Medulla oblongata (tissue), 1 donor: ENCODE data around the gene TRIM17.

Source experiments
- DNase-seq: peaks from one replicate; pipeline ENCODE4 v3.0.0-alpha.2; 2015; ENCODE audit errors: extremely low spot score

TRIM17 gene

DNA sequence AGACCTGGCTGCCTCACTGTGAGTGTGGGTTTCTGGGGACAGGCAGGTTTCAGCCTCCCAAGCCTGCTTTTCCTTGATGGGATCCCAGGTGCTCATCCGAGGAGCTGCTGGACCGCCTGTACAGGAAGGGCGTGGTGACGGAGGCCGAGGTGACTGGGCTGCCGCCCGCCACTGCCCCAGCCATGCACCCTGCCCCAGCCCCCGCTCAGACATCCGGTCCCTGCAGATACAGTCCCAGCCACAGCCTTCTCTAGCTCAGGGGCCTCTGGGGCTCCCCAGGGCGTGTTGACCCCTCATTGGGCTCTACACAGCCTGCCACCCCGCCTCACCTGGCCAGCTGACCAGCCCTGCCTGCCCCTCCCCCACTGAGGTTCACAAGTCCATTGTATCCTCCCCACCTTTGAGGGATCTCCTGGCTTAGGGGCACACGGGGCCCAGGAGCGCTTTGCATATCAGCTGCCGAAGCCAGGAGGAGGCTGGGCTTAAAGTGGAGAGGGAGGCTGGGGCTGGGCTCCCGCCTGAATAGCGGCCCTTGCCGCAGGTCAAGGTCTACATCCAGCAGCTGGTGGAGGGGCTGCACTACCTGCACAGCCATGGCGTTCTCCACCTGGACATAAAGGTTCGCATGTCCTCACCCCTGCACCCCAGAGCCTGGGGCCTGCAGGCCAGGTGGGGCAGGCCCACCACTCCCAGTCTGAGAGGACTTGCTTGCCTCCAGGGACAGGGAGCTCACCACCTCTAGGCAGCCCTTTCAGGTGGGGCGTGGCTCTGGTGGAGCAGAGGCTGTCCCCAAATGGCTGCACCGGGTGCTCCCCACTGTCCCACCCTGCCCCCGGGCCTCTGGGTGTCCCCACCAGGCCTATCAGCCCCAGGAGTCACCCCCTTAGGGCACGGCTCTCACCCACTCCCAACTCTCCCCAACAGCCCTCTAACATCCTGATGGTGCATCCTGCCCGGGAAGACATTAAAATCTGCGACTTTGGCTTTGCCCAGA lies 48.6 kb downstream of the TRIM17 start:
- no peak for DNase-seq

DNA sequence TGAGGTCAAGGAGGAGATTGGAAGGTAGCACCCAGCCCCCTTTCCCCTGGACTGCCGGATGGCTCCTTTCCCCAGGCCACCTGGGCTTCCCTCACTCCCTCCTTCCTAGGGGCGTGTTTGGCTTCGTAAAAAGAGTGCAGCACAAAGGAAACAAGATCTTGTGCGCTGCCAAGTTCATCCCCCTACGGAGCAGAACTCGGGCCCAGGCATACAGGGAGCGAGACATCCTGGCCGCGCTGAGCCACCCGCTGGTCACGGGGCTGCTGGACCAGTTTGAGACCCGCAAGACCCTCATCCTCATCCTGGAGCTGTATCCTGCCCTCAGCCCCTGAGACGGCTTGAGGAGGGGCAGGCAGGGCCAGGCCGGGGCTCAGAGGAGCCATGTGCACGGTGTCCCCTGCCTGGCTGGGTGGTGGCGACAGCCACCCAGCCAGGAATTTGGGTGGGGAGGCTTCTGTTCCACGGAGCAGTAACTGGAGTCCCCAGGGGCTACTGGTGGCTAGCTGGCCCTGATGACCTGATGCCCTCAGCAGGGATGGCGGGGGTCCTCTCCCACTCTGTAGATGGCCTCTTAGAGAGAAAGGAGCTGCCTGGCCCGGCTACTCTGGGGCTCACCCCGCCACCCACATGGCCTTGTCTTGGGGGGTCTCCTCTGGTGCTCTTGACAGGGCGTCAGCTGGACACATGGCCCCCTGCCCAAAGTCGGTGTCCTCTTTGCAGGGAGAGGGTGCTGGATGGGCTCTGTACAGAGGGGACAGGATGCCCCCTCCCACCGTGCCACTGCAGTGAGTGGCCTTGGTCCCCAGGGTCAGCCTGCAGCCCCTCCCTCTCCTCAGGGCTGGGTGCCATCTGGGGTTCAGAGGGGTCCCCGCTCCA lies 49.6 kb downstream of the TRIM17 start:
- no peak for DNase-seq

DNA sequence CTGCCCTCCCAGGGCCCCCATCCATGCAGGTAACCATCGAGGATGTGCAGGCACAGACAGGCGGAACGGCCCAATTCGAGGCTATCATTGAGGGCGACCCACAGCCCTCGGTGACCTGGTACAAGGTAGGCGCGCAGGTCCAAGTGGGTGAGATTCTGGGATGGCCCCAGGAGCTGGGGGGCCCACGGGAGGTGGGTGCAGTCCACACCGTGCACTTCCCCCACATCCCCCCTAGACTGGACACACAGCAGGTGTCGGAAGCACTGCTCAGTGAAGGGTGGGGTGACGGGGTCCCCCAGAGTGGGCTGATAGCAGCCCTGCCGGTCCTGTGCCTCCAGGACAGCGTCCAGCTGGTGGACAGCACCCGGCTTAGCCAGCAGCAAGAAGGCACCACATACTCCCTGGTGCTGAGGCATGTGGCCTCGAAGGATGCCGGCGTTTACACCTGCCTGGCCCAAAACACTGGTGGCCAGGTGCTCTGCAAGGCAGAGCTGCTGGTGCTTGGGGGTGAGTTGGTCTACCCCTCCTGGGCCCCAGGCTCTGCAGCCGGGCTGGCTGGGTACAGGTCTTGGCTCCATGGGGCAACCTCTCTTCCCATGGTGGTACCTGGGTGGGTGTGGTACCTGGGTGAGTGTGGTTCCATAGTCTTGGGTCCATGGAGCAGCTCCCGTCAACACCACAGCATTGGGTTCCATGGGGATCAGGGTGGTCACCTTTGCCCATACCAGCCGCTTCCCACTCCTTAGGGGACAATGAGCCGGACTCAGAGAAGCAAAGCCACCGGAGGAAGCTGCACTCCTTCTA lies 50.4 kb downstream of the TRIM17 start:
- DNase-seq: no peak

DNA sequence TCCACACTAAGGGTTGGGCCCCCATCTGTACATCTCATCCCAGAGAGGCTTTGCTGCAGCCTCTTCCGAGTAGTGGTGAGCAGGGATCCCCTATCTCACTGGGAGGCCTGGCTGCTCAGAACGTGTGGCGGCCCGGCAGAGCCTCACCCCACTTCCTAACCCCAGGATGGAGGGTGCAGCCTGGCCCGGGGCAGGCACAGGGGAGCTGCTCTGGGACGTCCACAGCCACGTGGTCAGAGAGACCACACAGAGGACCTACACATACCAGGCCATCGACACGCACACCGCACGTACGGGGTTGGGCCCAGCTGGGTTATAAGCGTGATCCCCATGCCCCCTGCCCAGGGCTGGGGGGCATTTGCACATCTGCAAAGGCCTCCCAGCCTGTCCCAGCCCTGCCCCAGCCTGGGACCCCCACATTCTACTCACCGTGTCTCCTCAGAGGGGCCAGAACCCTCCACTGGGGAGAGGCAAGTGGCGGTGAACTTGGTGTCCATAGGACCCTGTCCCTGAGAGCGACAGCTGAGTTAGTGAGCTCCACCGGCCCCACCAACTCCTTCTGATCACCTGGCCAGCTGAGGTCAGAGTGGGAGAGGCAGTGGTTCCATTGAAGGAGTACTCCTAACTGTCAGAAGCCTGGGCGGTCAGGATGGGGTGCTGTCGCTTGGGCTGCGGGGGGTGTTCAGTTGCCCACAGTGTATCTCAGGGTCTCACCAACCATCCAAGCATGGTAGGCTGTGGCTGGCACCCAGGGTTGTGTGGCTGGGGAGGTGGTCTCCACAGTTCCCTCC lies 51.2 kb downstream of the TRIM17 start:
- DNase-seq: no peak

DNA sequence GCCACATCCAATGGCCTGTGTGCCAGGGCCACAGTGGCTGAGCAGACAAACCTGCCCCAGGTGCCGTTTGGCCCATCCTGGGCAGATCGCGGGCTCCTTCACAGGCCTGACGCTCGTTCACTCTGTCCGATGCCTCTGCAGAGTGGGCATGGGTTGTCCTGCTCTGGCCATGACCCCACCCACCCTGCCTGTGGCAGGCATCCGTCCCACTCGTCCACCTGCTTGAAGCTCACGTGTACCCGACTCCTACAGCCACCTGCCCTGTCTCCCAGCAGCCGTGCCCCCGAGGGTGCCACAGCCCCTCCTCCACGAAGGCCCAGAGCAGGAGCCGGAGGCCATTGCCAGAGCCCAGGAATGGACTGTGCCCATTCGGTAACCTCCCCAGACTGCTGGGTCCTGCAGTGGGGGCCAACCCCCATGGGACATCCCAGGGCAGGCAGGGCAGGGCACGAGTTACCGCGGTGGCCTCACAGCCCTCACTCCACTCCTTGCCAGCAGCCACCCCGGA lies 51.9 kb downstream of the TRIM17 start:
- no peak for DNase-seq

DNA sequence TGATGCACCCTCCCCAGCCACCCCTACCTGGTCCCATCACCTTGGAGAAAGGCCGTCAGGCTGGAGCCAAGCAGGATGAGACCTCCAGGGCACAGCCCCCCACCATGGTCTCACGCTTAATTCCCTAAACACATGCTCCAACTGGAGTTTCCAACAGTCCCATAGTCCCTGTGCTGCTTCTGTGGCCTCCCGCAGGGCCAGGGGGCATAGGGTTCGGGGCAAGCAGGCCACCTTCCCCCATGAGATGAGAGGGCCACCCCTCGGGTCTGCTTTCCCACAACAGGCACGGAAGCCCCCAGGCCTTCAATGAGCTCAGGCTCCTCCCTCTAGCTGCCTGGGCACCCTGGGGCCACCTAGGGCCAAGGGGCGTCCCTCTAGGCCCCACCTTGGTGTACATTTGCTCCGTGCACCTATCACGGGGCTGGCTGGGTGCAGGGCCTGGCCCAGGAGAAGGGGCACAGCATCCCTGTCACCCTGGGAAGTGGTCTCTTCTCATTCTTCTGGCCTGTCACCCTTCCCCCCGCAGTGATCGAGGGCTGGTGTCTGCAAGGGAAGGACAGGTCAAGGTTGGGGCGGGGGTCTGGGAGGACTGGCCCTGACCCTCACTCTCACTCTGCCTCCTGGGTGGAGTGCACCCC lies 52.5 kb downstream of the TRIM17 start:
- no peak for DNase-seq

DNA sequence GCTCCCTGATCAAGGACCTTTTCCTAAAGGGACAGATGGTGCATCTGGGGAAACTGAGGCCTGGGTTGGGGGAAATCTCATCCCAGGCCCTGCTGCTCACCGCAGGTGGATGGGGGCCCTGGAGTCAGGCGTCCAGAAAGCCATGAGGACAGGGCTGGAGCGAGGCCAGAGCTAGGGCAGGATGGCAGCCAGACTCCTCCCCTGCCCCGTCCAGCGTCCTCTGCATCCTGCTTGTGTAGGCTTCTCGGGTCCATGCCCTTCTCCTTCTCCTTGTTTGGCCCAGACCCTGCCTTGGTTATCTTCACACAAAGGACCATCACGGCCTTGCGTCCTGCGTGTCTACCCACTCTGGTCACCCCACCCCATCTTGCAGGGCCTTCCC lies 53.0 kb downstream of the TRIM17 start:
- no peak for DNase-seq

DNA sequence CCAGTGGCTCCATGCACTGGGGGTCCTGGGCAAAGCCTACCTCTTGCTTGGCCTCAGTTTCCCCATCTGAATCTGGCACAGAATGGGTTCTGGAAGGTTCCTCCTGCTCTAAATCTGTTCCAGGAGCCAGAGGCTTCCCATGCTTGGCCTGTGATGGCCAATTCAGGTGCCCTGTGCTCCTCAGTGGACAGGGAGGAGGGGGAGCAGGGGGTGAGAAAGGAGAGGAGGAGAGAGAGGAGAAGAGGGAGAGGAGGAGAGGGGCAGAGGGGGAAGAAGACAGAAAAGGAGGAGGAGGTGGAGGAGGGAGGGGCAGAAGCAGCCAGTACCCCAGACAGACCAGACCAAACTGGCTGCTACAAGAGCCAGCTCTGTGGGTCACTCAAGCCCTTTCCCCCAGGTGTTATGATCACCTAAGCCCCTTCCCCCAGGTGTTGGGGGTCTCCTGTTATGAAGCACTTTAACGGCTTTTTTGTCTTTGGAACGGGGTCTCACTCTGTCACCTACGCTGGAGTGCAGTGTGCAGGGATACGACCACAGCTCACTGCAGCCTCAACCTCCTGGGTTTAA lies 53.7 kb downstream of the TRIM17 start:
- no peak for DNase-seq

DNA sequence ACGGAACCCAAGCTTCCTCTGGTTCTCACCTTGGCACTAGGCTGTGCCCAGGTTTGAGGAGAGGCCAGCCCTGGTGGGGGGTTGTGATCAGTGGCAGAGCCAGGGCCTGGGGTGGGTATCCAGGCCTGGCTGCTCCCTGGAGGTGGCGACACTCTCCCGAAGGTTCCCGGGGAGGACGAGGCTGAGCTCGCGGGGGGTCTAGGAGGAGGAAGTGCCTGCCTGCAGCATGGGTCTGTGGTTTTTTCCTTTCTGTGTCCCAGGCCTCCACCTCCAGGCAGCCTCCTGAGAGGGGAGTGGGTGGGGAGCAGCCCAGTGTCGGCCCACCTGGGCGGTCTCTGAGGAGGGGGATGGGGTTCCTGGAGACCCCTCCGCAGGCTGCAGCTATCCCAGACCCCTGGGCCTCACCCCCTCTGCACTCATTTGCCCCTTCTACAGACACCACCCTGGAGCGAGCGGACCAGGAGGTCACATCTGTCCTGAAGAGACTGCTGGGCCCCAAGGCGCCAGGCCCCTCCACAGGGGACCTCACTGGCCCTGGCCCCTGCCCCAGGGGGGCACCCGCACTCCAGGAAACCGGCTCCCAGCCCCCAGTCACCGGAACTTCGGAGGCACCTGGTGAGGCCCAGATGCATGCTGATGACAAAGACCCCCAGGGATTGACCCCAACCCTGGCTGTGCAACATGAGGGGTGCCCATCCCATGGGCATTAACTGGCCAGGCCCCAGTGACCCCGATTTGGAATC lies 54.3 kb downstream of the TRIM17 start:
- DNase-seq: no peak

DNA sequence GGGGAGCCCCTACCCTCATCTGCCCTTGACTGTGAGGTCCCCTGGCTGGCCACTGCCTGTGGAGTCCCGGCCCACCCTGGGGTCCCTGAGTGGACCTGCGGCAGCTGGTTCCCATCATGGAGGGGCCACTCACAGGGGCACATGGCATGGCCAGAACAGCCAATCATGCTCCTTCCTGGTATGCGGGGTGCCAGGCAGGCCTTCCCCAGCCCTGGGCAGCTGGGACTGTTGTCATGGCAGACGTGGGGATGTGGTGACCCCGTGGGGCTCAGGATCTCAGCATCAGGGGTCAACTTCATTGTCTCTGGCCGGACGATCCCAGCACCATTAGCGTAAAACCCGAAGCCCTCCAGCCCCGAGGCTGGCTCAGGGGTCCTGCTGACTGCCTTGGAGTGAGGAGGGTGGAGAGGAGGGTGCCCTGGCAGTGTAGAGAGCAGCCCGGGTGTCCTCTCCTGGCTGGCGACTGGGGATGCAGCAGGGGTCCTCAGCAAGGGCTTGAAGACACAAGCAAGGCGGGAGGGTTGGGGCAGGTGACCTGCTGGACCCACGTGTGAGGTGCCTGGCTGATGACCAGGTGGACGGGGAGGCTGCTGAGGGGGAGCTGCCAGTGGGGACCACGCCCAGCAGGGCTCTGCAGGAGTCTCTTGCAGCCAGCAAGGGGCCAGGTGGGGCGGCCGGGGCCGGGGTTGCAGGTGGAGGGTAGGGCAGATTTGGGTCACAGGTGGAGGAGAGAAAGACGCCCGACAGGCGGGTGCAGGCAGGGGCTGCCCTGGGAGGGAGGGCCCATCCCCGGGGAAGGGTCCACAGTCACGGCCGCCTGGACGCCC lies 55.1 kb downstream of the TRIM17 start:
- no peak for DNase-seq

DNA sequence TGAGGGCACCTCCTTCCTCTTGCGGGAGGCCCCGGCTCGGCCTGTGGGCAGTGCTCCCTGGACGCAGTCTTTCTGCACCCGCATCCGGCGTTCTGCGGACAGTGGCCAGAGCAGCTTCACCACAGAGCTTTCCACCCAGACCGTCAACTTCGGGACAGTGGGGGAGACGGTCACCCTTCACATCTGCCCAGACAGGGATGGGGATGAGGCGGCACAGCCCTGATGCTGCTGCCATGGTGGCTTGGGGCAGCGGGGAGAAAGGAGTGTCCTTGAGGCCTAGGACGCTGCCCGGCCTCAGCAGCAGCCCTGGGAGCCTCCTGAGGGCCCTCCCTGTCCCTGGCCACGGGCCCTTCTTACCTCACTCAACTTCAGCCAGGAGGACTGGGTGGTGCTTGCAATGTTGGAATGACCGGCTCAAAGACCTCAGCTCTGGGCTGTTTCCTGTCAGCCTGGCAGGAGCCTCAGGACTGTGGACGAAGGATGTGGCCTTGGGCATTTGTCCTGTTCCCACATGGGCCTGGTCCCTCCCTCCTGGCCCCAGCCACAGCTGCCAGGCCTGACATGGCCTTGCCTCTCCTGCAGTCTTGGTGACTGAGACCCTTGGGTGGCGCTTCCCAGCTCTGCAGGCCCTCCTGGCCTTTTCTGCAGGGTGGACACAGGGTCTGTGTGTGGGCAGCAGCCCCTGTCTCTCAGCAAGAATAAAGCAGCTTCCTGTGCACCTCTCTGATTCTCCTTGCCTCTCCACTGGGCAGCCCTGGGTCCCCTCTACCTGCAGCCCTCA lies 55.9 kb downstream of the TRIM17 start:
- DNase-seq: no peak

DNA sequence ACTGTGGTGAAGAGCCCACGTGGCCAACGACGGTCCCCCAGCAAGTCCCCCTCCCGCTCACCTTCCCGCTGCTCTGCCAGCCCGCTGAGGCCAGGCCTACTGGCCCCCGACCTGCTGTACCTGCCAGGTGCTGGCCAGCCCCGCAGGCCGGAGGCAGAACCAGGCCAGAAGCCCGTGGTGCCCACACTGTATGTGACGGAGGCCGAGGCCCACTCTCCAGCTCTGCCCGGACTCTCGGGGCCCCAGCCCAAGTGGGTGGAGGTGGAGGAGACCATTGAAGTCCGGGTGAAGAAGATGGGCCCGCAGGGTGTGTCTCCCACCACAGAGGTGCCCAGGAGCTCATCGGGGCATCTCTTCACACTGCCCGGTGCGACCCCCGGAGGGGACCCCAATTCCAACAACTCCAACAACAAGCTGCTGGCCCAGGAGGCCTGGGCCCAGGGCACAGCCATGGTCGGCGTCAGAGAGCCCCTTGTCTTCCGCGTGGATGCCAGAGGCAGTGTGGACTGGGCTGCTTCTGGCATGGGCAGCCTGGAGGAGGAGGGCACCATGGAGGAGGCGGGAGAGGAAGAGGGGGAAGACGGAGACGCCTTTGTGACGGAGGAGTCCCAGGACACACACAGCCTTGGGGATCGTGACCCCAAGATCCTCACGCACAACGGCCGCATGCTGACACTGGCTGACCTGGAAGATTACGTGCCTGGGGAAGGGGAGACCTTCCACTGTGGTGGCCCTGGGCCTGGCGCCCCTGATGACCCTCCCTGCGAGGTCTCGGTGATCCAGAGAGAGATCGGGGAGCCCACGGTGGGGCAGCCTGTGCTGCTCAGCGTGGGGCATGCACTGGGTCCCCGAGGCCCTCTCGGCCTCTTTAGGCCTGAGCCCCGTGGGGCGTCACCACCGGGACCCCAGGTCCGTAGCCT lies 56.8 kb downstream of the TRIM17 start:
- no peak for DNase-seq

DNA sequence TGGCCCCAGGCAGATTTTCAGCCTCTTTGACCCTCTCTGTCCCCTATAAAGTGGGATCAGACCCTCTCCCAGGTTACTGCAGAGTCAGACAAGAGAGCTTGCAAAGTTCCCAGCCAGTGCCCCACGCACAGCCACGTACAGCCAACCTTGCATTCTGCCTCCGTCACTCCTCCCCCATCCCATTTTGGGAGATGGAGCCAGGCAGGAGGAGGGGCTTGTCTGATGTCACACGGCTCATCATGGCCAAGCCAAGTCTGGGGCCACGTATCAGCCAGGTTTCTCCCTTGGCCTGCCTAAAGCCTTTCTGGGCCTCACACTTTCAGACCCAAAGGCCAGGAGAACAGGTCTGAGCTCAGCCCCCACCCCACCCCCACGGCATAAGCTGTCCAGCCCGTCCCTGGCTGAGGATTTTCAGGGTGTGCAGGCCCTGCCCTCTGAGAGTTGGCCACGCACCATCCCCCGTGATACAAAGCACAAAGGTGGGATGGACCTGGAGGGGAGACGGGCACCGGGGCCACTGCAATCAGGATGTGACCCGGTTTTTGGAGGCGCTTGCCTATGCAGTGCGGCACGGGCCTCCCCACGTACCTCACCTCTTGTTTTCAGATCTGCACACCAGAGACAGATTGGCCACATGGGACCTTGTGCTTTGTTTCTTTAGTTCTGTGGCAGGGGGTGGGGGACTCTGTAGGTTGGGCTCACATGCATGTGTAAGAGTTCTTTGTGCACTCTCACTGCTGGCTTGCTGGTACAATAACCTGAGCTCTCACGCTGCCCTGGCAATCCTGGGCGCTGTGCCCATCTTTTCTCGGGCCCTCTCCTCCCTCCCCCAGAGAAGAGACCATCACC lies 57.7 kb downstream of the TRIM17 start:
- no peak for DNase-seq

DNA sequence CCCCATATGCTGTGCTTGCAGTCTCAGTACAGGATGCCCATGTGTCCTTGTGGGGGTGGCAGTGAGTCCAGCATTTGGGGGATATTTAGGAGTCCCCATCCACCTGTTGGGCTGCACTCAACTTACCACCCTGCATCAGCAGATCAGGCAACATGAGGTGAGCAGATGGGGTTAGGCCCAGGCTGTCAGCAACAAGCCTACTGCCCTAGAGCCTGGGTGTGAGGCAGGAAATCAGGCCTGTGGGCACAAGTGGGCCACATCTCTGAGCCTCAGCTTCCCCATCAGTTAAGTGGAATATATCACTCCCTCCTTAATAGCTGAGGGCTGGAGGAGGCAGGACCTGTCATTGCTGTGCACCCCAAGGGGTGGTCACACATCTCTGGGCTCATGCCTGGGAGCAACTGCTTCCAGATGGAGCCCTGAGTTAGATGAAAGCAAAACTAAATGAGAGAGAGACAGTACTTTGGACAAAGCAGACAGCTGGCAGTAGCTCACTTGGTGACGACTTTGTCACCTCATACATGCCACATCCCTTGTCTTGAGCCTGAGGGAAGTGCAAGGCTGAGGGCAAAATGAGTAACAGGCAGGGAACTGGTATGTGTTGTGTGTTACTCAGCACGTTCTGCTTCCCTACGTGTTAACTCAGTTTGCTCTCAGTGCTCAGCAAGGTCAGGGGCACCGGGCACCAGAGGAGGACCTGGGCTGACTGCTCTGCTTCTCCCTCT lies 58.5 kb downstream of the TRIM17 start:
- DNase-seq: no peak
